ENCODE data around the gene TNS1.

The TNS1 gene

DNA sequence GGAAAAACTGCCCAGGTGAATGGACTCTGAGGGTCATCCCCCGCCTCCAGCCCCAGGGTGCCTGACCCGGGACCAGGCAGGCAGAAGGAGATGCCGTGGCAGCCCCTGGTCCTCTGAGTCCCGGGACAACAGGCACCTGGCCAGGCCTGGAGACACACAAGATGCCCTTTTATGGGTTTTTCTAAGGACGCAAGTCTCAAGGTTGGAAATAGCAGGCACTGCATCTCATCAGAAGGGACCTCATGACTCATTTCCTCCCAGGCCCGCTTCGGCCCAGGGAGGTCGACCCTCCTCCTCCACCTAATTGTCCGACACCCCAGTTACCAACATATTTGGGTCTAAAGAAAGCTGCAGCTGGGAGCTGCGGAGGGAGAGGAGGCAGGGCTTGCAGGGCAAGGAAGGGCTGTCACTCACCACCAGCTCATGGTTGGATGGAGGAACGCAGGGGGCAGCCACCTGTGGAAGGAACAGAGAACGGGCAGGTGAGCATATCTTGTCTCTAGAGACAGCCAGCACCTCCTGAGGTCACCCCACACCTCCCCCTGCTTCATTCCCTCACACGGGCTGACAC, 82.9 kb downstream of the TNS1 start:
- H3K4me3 ChIP-seq (ENCODE audit: low read length) = no peak overlapping the region
- no peak for TF ChIP-seq CTCF (IDR thresholded peaks at IDR 0.05; ENCODE audit: insufficient read depth, low read depth, low read length, missing control alignments)
- DNase-seq (ENCODE audit: low read depth) = no peak

DNA sequence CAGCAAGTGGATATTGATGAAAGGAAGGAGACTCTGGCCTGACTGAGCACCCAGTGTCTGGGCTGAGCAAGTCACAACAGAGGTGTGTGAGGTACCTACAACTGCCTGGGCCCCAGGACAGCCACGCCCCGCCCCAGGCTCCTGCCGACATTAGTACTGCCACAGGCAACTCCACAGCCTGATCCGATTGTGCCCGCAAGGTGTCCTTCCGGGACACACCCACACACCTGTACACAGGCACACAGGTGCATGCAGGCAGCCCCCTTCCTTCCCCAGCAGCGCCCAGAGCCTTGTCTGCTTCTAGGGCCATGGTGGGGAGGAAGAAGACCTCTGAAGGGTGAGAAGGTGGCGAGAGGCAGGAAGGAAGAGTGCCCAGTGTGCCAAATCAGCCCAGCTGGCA, 83.6 kb downstream of the TNS1 start:
- H3K4me3 ChIP-seq (ENCODE audit: low read length) = no peak overlapping the region
- no peak for TF ChIP-seq CTCF (IDR thresholded peaks at IDR 0.05; ENCODE audit: insufficient read depth, low read depth, low read length, missing control alignments)
- no peak for DNase-seq (ENCODE audit: low read depth)

- TF ChIP-seq CTCF (IDR thresholded peaks at IDR 0.05; ENCODE audit: insufficient read depth, low read depth, low read length, missing control alignments) = peak; percentile 14
- no peak for DNase-seq (ENCODE audit: low read depth)
- no peak overlapping the region for H3K4me3 ChIP-seq (ENCODE audit: low read length)
Measured at GRCh38 chr2:217918308-217919024, 84.3 kb downstream of the TNS1 start.

GRCh38 chr2:217916504-217917254, 86.1 kb downstream of the TNS1 start:
- TF ChIP-seq CTCF (IDR thresholded peaks at IDR 0.05; ENCODE audit: insufficient read depth, low read depth, low read length, missing control alignments) = no peak
- DNase-seq (ENCODE audit: low read depth) = no peak
- H3K4me3 ChIP-seq (ENCODE audit: low read length) = no peak overlapping the region

DNA sequence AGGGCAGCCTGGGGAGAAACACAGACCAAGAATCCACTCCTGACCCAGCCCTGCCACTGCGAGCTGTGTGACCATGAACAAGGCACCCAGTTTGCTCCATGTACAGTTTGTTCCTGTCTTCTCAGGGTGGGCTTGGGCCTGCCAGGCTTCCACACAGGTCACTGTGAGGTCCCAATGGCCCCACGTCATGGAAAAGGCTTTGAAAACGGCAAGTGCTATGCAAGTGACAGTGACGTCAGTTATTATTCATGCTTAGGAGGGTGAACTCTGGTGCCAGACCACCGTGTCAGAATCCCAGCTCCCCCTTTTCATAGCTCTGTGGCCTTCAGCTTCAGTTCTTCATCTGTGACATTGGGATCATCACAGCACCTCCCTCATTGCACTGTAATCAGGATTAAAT, 87.1 kb downstream of the TNS1 start:
- DNase-seq (ENCODE audit: low read depth) = no peak
- no peak for TF ChIP-seq CTCF (IDR thresholded peaks at IDR 0.05; ENCODE audit: insufficient read depth, low read depth, low read length, missing control alignments)

DNA sequence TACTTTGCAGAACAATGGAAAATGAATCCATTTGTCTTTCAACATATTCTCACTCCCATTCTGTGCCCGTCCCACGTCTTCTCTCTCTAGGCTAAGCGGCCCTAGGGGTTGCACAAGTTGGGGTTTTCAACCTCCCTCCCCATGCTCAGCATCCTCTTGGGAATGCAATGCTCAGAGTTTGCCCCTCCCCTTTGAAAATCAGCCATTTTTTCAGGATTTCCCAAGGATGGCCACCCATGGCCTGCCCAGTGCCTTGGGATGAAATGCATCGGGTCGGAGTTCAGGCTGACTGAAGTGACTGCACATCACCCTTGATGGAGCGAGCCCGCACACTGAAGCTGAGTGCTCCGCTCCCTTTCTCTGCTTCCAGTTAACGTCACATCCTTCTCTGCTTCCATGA, 87.9 kb downstream of the TNS1 start:
- no peak for TF ChIP-seq CTCF (IDR thresholded peaks at IDR 0.05; ENCODE audit: insufficient read depth, low read depth, low read length, missing control alignments)
- no peak overlapping the region for H3K4me3 ChIP-seq (ENCODE audit: low read length)
- DNase-seq (ENCODE audit: low read depth) = no peak

More for the DNA sequence above, 87.1 kb downstream of the TNS1 start:
- no peak overlapping the region for H3K4me3 ChIP-seq (ENCODE audit: low read length)

Data from epithelial cell of esophagus (primary cell).